HG03575 (cell line): ENCODE results near the gene CNTNAP2.
"Not testable (repeated sequence)": the region's sequence is repeated elsewhere in the genome, so short reads cannot be mapped to it uniquely, and the experiment has no call there.

ENCODE experiments used
- ATAC-seq: cut with Tn5 transposase; IDR thresholded peaks from one replicate; pipeline ENCODE4 v1.9.1; 2021; ENCODE audit not compliant: unreplicated experiment, insufficient number of reproducible peaks, low FRiP score; ENCODE audit errors: extremely low read depth

The CNTNAP2 gene

DNA sequence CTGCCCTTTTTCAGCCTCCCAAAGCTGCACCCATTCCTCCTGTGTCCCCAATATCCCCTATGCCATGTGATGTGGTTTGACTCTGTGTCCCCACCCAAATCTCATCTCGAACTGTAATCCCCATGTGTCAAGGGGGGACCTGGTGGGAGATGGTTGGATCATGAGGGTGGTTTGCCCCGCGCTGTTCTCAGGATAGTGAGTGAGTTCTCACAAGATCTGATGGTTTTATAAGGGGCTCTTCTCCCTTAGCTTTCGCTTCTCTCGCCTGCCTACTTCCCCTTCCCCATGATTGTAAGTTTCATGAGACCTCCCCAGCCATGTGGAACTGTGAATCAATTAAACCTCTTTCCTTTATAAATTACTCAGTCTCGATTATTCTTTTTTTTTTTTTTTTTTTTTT is 2185.8 kb downstream of the CNTNAP2 start:
- ATAC-seq, result not testable (repeated sequence)

DNA sequence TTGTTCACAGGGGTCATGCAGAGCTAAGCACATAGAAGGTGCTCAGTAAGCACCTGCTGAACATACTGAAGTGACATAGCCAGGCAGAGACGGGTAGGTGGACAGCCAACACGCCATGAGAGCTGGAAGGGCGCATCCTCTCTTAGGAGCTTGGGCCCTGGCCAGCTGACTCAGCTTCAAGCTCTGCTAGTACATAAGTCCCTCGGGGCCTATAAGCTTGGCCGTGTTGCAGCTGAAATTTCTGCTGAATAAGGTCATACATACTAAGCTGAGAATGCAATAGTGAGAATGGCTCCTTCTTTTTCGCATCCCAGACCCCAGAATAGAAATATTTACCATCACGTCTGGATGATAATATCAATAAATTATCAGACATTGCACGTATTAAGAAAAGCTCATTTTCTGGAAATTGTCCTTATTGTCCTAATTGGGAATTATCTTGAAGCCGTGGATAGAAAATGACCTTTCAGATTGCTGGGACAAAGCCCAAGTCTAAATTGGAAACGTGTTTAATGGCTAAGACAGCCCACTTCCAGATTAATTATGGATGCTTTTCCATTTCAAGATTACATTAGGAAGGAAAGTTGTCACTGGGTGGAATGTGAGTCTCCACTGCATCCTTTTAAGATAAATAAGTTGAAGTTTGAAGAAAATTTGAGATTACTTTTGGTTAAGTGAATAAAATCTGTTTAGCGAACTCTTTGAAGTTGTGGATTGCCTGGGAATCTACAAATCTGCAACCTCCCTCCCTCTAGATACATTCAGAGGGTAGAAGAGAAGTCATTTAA is 2186.9 kb downstream of the CNTNAP2 start:
- no peak for ATAC-seq

DNA sequence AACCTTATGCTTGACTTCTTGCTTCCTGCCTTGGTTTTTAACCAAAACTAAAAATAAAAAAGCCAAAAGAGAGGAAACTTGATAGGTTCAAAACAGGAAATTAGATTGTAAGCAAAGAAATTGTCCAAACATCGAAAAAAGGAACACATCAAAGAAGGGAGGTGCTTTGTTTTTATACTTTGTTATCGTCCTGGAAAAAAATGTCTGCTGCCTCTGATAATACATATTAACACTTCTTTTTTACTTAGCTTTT is 2187.4 kb downstream of the CNTNAP2 start:
- ATAC-seq, result no peak

DNA sequence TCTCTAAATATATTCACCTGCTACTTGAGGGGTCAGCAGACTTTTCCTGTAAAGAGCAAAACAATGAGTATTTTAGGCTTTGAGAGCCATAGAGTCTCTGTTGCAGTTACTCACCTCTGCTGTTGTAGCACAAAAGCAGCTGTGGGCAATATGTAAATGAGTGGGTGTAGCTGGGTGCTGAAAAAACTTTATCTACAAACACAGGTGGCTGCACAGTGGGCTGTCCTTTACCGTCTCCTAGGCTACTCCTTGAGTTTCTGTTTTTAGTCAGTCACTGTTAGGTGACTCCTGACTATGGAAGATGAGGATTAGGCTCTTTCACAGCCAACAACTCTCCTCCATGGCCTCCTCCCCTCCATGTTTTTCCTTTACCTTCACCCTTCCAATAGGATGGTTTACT is 2187.9 kb downstream of the CNTNAP2 start:
- ATAC-seq, result no peak

DNA sequence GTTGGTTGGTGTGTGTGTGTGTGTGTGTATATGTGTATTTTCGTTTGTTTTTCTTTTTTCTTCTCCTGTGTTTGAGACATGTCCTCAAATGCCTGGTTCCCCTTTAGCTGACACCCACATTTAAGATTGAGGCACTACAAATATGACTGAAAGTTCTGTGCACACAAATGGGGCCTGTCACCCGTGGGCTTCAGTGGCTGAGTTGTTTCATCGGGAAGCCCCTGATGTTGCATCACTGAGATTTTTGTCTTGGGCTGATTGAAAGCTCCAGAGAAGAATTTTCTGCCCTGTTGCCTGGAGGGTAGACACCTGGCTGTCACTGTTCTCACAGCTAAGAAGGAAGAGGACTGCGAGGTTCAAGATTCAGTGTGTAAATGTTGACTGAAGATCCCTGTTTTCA is 2190.2 kb downstream of the CNTNAP2 start:
- no peak for ATAC-seq

DNA sequence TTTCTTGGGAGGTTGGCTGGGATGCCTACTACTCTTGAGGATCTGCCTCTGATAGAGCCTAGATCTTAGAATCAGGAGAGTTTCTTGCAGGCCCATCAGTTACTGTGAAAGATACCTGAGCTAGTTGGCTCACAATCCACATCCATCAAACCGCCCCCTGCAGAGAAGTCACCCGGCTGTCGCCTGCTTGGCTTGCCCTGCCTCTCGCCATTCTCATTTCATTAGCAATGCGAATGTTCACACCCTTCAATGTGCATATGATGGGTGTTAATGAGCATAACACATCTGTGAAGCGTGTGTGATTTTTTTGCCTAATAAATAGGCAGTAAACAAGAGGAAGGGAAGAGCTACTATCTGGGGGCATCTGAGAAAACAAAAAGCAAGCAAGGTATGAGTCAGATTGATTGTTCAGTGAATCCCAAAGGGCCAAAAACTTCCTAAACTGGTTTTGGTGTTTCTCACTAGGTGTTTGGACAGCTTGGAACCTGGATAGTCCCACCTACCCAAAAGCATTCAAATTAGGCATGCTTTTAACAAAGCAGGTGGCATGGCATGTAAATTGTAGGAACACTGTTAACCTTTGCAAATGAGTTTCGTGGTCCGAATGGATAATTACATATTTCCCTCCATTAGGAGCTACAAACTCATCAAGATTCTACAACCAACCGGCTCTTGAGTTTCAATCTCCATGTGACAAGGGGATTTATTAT is 2201.7 kb downstream of the CNTNAP2 start:
- no peak for ATAC-seq

DNA sequence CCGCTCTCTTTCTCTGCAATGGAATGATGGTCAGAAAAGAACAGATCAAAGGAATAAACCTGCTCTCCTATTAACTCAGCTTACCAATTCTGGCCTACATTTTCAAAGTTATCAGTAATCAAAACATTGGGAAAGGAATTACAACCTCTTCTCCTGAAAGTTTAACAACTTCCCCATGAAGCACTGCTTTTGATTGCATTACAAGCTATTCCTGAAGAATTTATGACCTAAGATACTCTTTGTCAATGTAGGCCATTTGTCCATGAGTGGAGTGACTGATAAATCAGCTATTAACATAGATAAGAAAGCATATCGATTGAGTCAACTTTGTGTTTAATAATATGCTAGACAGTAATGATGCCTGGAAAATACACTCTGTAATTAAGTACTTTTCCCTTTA is 2202.2 kb downstream of the CNTNAP2 start:
- ATAC-seq, result no peak

DNA sequence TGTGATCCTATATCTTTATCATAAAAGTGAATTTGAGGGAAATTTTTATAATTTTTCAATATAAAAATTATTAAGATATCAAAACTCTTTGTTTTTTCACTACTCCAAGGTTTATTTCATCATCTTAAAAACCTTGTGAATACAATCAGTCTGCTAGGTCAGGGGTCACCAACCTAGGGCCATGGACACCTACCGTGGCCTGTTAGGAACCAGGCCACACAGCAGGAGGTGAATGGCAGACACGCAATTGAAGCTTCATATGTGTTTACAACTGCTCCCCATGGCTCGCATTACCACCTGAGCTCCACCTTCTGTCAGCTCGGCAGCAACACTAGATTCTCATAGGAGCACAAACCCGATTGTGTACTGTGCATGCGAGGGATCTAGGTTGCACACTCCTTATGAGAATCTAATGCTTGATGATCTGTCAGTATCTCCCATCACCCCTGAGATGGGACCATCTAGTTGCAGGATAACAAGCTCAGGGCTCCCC is 2202.8 kb downstream of the CNTNAP2 start:
- no peak for ATAC-seq

DNA sequence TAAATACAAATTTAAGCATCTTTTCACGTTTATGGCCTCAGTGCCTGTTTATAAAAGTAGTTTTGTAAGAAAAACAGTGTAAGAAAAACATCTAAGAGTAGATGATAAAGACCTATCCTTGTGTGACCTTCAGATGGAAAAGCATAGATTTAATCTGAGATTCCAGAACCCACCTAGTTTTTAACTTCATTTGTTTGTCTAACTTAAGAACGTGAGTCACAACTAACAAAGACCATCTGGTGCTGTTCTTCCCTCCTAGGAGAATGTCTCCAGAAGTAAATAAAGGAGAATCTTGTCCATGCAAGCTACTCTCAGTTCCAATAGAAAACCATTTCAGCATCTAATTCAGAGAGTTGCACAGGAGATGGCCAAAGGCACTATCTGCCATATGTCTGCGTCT is 2208.6 kb downstream of the CNTNAP2 start:
- no peak for ATAC-seq

DNA sequence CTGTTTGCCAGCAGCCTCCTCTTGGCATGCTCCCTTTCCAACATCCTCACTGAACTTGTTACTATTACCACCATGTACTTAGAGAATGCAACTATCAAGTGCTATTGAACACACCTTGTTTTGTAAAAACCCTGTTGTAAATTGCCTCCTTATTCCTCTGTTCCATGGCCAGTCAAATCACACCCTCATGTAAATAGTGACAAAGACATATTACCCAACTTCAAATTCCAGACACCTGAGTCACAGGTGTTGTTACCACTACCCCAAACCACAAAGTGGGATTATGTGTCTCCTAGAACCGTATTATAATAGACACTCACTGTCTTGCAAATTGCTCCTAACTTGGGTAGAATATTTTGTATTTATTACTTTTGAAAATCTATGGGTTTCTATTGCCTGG is 2210.8 kb downstream of the CNTNAP2 start:
- no peak for ATAC-seq

DNA sequence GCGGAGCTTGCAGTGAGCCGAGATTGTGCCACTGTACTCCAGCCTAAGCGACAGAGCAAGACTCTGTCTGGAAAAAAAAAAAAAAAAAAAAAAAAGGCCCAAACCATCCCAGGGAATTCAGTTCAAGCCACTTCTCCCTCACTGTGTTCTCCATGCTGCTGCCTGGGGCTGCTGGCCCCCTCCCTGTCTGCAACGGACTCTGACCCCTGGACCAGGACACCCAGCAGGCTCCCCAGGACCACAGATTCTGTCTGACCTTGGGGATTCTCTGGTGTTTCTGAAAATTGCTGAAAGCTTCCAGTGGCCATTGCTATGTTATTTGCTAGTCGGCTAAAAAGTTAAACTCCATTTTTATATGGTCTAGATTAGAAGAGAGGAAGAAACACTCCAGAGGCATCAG is 2212.3 kb downstream of the CNTNAP2 start:
- no peak for ATAC-seq

DNA sequence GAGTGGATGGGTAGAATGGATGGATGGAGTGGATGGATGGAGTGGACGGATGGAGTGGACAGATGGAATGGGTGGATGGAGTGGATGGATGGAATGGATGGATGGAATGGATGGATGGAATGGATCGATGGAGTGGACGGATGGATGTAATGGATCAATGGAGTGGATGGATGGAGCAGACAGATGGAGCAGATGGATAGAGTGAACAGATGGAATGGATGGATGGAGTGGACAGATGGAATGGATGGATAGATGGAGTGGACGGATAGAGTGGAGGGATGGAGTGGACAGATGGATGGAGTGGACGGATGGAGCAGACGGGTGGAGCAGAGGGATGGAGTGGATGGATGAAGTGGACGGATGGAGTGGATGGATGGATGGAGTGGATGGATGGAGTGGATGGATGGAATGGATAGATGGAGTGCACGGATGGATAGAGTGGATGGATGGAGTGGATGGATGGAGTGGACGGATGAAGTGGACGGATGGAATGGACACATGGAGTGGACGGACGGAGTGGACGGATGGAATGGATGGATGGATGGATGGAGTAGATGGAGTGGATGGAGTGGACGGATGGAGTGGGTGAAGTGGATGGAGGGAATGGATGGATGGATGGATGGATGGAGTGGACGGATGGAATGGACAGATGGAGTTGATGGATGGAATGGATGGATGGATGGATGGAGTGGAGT is 2213.7 kb downstream of the CNTNAP2 start:
- no peak for ATAC-seq

DNA sequence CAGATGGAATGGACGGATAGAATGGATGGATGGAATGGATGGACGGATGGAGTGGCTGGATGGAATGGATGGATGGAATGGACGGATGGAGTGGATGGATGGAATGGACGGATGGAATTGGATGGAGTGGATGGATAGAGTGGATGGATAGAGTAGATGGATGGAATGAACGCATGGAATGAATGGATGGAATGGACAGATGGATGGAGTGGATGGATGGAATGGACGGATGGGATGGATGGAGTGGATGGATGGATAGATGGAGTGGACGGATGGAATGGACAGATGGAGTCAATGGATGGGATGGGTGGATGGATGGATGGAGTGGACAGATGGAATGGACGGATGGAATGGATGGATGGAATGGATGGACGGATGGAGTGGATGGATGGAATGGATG is 2214.2 kb downstream of the CNTNAP2 start:
- ATAC-seq, result no peak

DNA sequence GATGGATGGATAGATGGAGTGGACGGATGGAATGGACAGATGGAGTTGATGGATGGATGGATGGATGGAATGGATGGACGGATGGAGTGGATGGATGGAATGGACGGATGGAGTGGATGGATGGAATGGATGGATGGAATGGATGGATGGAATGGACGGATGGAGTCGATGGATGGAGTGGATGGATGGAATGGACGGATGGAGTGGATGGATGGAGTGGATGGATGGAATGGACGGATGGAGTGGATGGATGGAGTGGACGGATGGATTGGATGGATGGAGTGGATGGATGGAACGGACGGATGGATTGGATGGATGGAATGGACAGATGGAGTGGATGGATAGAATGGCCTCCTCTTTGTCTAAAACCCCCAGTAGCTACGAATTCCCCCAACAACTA is 2214.9 kb downstream of the CNTNAP2 start:
- not testable (repeated sequence) for ATAC-seq

DNA sequence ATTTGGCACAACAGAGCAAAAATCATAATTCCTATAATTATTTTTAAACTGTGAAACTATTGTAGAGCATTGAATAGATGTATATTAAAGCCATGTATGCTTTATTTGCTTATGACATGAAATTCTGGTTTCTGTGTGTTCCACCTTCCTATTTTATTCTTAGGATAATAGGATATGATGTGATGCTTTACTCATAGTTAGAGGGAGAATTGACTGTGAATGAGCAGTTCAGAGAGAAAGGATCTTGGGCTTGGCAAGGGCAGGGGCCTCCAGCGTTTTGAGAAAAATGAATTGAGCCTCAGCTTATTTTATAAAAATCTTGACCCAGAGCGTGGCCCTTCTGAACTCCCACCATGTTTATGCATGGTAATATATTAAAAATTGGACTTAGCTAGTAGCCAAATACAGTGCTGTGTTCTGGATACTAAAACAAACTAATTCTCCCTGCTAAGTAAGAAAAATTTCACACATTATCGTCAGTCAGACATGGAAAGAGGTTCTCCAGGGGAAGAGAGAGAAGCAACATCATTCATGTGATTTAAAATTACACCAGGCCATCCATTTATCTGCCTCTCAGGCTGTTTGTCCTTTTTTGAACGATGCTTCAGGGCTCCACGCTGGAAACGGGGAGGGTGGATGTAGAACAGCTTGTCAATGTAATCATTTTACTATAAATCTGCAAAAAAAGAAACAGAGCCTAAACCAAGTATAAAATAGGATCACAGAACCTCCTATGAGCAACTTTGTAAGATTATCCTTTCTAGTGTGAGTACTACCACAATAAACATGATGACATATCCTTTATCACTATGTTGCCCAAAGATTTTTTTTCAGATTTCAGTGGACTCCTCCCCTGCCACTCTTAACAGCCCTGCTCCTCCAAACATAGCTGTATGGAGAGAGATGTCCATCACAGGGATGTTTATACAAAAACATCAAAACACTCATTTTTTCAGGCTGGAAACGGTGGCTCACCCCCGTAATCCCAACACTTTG is 2215.9 kb downstream of the CNTNAP2 start:
- no peak for ATAC-seq

DNA sequence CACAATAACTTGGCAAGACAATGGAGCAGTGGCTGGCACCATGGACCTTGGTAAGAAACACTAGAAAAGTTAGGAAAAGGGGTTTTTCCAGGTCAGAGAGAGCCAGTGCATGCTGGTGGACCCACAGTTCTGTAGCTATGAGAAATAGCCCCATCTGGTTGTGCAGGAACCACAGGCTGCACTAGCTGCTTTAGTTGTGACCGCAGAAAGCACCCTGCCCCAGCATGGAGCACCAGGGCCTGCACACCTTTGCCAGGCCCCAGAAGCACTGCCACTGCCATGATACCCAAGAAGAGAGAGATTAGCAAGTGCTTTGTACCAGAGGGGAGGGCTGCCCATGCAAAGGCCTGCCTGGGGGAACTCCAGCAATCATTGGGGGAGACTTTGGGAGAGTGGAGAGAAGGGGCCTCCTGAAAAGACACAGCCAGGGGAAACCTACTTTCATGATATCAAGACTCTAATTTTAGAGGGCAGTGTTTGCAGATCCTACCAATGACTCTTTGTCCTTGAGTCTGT is 2217.9 kb downstream of the CNTNAP2 start:
- no peak for ATAC-seq

DNA sequence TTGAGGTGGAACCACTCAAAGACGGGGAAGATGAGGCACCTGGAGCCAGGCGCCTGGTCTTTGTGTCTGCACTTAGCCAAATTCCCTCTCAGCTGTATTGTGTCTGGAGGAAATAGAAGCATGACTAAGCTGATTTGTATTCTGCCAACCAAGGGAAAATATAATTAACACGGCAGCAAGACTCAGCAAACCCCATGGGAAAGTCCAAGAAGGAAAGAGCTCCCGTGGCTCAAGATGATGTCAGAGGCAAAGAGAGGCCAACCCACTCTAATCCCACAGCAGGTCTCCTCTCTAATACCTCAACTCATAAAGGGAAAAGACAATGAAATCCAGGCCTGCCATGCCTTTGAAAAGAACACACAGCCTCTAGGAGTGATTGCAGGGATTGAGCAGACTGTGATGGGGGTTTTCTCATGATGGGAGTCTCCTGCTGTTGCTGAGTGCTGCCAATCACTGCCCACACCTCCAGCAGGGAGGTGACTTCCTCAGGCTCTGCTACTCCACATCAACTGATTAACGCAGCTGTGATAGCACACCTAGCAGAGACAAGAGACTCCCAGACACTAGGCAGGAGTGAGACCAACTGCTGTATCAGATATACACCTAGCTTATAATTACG is 2218.5 kb downstream of the CNTNAP2 start:
- ATAC-seq, result no peak

DNA sequence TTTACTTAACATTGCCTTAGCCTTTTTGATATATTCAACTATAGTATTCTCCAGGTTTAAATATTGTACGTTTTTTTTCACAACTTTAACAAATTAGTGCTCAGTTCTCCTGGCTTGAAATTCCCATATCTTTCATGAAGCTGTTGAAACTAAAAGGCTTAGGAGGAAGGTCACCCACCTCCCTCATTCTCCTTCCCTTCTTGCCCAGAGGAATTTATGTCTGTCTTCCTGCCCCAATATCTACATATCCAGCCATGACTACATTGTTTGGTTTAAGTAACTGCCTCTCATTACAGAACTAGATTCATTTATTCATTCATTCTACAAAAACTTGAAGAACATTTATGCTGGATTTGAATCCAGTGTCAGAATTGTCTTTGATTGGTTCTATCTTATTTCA is 2219.2 kb downstream of the CNTNAP2 start:
- ATAC-seq, result no peak
